ENCODE measurements around the gene SDHAF2. TPM values are rescaled to one million over a fixed set of nuclear protein-coding genes. Genes with fewer than 3 reads are reported as not detected.

Gene SDHAF2
- total and polyA plus RNA-seq, 4 donors, result 25.5 to 46.9 (median 30.2) TPM

- H3K9me3 ChIP-seq (ENCODE audit: control insufficient read depth in 4 of 4, low read length in 3 of 4), result no peaks in the 10 kb centered on the region
- no peak overlapping the region for H3K4me3 ChIP-seq (ENCODE audit: low read depth in 1 of 3, low read length in 3 of 3)
- H3K27me3 ChIP-seq (ENCODE audit: control insufficient read depth in 4 of 4, insufficient read depth in 4 of 4, low read length in 3 of 4), result no peaks in the 10 kb centered on the region
- H3K4me1 ChIP-seq (ENCODE audit: control insufficient read depth in 4 of 4, insufficient read depth in 4 of 4, low read length in 3 of 4), result peaks cover 9 to 19% (median 17%) of the 10 kb centered on the region in 4 donors
- DNase-seq (ENCODE audit: low spot score), result no peak
- no peaks in the 10 kb centered on the region for H3K36me3 ChIP-seq (ENCODE audit: control insufficient read depth in 4 of 4, insufficient read depth in 3 of 4, low read depth in 1 of 4, low read length in 3 of 4)
- H3K27ac ChIP-seq (ENCODE audit: low read depth in 1 of 2, low read length in 2 of 2), result no peak overlapping the region
- H3K9ac ChIP-seq (ENCODE audit: low read depth in 1 of 2, low read length in 2 of 2), result no peak overlapping the region
- WGBS, result 97% methylated on average over 11 of the region's 11 CpGs
- no peak for TF ChIP-seq ATF3 (IDR thresholded peaks at IDR 0.05)
- TF ChIP-seq RXRA (IDR thresholded peaks at IDR 0.05), result no peak
- TF ChIP-seq JUND (IDR thresholded peaks at IDR 0.05), result no peak
- no peak for TF ChIP-seq EGR1 (IDR thresholded peaks at IDR 0.05; ENCODE audit: low read depth in 2 of 2)
- no peak for TF ChIP-seq GABPA (IDR thresholded peaks at IDR 0.05 in 1 of 2, conservative IDR thresholded peaks at IDR 0.05 in 1 of 2)
- TF ChIP-seq YY1 (IDR thresholded peaks at IDR 0.05), result no peak
- TF ChIP-seq FOXA2 (IDR thresholded peaks at IDR 0.05), result no peak
- no peak for TF ChIP-seq HNF4G (IDR thresholded peaks at IDR 0.05)
- no peak for TF ChIP-seq TAF1 (conservative IDR thresholded peaks at IDR 0.05)
- TF ChIP-seq MAX (IDR thresholded peaks at IDR 0.05), result no peak
- no peak for TF ChIP-seq RAD21 (IDR thresholded peaks at IDR 0.05)
- TF ChIP-seq NR2F2 (IDR thresholded peaks at IDR 0.05), result no peak
- no peak for TF ChIP-seq CTCF (IDR thresholded peaks at IDR 0.05; ENCODE audit: low read depth, low read length, missing input control)
- no peak for TF ChIP-seq ZBTB33 (IDR thresholded peaks at IDR 0.05)
- no peak for TF ChIP-seq SP1 (IDR thresholded peaks at IDR 0.05)
- no peak for TF ChIP-seq FOXA1 (IDR thresholded peaks at IDR 0.05)
- TF ChIP-seq REST (IDR thresholded peaks at IDR 0.05), result no peak
- no peak for TF ChIP-seq HNF4A (conservative IDR thresholded peaks at IDR 0.05)
Measured at GRCh38 chr11:61485080-61485479, 55.2 kb downstream of the SDHAF2 start.
